ENCODE results near the gene RNF224. TPM values are rescaled to one million over a fixed set of nuclear protein-coding genes. Genes with fewer than 3 reads are reported as not detected.
"Not testable (repeated sequence)": the region's sequence is repeated elsewhere in the genome, so short reads cannot be mapped to it uniquely, and the experiment has no call there.

Gene RNF224
- polyA plus RNA-seq, 1 donor from 2014 or later: not detected

DNA sequence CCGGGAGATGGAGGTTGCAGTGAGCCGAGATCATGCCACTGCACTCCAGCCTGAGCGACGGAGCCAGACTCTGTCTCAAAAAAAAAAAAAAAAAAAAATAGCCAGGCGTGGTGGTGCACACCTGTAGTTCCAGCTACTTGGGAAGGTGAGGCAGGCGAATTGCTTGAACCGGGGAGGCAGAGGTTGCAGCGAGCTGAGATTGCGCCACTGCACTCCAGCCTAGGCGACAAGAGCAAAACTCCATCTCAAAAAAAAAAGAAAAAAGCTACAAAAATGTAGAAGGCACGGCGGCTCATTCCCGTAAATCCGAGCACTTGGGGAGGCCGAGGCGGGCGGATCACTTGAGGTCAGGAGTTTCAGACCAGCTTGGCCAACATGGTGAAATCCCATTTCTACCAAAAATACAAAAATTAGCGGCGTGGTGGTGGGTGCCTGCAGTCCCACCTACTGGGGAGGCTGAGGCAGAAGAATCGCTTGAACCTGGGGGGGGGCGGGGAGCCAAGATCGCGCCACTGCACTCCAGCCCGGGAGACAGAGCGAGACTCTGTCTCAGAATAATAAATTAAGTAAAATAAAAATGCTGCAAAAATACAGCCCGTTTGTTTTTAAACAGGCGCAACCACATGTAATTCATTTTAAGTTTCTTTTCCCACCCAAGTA is 12.4 kb downstream of the RNF224 start:
- Histone ChIP-seq H3K4me2 (ENCODE audit: low read length) (peak overlapping the region; percentile 62), H3K9ac (ENCODE audit: low read length) (peak overlapping the region; percentile 90), H3K79me2 (replicated peaks; ENCODE audit: insufficient read depth, low read length) (peaks cover 14% of the 10 kb centered on the region), H3K27ac (ENCODE audit: low read length) (peak overlapping the region; percentile 89), H3K4me3 (ENCODE audit: low read length) (peak overlapping the region; percentile 96)
- not testable (repeated sequence) for H3F3A ChIP-seq (ENCODE audit: insufficient read depth, low read length, poor library complexity, severe bottlenecking); H3K27me3 ChIP-seq (ENCODE audit: insufficient read depth, low read depth, low read length); H3K9me3 ChIP-seq (ENCODE audit: low read length); H2AFZ ChIP-seq (ENCODE audit: low read depth, low read length); H3K36me3 ChIP-seq (ENCODE audit: insufficient read depth, low read length); H4K20me1 ChIP-seq (ENCODE audit: insufficient read depth); H3K9me2 ChIP-seq (ENCODE audit: insufficient read depth, low read length)

GRCh38 chr9:137240318-137240840 is 13.1 kb downstream of the RNF224 start:
- Histone ChIP-seq H3K27me3 (ENCODE audit: insufficient read depth, low read depth, low read length) (no peaks in the 10 kb centered on the region), H3K4me3 (ENCODE audit: low read length) (peak overlapping the region; percentile 96), H3K4me2 (ENCODE audit: low read length) (peak overlapping the region; percentile 62), H2AFZ (ENCODE audit: low read depth, low read length) (peak overlapping the region; percentile 80), H3K9me2 (ENCODE audit: insufficient read depth, low read length) (no peaks in the 10 kb centered on the region), H3K9me3 (ENCODE audit: low read length) (no peaks in the 10 kb centered on the region), H3K36me3 (ENCODE audit: insufficient read depth, low read length) (no peaks in the 10 kb centered on the region), H3K9ac (ENCODE audit: low read length) (peak overlapping the region; percentile 90), H3F3A (ENCODE audit: insufficient read depth, low read length, poor library complexity, severe bottlenecking) (no peaks in the 10 kb centered on the region), H3K79me2 (replicated peaks; ENCODE audit: insufficient read depth, low read length) (peaks cover 14% of the 10 kb centered on the region), H4K20me1 (ENCODE audit: insufficient read depth) (no peaks in the 10 kb centered on the region), H3K27ac (ENCODE audit: low read length) (peak overlapping the region; percentile 89)
- peak; percentile 75 for TF ChIP-seq POLR2AphosphoS5 (IDR thresholded peaks at IDR 0.05)
- TF ChIP-seq, protein P1, sequence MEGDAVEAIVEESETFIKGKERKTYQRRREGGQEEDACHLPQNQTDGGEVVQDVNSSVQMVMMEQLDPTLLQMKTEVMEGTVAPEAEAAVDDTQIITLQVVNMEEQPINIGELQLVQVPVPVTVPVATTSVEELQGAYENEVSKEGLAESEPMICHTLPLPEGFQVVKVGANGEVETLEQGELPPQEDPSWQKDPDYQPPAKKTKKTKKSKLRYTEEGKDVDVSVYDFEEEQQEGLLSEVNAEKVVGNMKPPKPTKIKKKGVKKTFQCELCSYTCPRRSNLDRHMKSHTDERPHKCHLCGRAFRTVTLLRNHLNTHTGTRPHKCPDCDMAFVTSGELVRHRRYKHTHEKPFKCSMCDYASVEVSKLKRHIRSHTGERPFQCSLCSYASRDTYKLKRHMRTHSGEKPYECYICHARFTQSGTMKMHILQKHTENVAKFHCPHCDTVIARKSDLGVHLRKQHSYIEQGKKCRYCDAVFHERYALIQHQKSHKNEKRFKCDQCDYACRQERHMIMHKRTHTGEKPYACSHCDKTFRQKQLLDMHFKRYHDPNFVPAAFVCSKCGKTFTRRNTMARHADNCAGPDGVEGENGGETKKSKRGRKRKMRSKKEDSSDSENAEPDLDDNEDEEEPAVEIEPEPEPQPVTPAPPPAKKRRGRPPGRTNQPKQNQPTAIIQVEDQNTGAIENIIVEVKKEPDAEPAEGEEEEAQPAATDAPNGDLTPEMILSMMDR (IDR thresholded peaks at IDR 0.05; ENCODE audit: poor library complexity, severe bottlenecking): no peak
- TF ChIP-seq SMC3 (conservative IDR thresholded peaks at IDR 0.05; ENCODE audit: poor library complexity): no peak
- peak; percentile 91 for TF ChIP-seq MXI1 (conservative IDR thresholded peaks at IDR 0.05; ENCODE audit: poor library complexity, severe bottlenecking)
- TF ChIP-seq RAD21 (conservative IDR thresholded peaks at IDR 0.05): no peak
- TF ChIP-seq EP300 (conservative IDR thresholded peaks at IDR 0.05; ENCODE audit: poor library complexity, severe bottlenecking): peak; percentile 16
- no peak for TF ChIP-seq TAF1 (IDR thresholded peaks at IDR 0.05; ENCODE audit: low read depth)
- TF ChIP-seq, protein P2, sequence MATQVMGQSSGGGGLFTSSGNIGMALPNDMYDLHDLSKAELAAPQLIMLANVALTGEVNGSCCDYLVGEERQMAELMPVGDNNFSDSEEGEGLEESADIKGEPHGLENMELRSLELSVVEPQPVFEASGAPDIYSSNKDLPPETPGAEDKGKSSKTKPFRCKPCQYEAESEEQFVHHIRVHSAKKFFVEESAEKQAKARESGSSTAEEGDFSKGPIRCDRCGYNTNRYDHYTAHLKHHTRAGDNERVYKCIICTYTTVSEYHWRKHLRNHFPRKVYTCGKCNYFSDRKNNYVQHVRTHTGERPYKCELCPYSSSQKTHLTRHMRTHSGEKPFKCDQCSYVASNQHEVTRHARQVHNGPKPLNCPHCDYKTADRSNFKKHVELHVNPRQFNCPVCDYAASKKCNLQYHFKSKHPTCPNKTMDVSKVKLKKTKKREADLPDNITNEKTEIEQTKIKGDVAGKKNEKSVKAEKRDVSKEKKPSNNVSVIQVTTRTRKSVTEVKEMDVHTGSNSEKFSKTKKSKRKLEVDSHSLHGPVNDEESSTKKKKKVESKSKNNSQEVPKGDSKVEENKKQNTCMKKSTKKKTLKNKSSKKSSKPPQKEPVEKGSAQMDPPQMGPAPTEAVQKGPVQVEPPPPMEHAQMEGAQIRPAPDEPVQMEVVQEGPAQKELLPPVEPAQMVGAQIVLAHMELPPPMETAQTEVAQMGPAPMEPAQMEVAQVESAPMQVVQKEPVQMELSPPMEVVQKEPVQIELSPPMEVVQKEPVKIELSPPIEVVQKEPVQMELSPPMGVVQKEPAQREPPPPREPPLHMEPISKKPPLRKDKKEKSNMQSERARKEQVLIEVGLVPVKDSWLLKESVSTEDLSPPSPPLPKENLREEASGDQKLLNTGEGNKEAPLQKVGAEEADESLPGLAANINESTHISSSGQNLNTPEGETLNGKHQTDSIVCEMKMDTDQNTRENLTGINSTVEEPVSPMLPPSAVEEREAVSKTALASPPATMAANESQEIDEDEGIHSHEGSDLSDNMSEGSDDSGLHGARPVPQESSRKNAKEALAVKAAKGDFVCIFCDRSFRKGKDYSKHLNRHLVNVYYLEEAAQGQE (IDR thresholded peaks at IDR 0.05; ENCODE audit: borderline replicate concordance): no peak
- TF ChIP-seq EZH2 (IDR thresholded peaks at IDR 0.05; ENCODE audit: borderline replicate concordance, insufficient read depth, low read length, poor library complexity, severe bottlenecking): no peak
